Effector memory CD8-positive, alpha-beta T cell (primary cell): ENCODE data around the gene OTOGL.
"Not testable (repeated sequence)": the region's sequence is repeated elsewhere in the genome, so short reads cannot be mapped to it uniquely, and the experiment has no call there.

Experiments
- ATAC-seq: fragments of 150-1000 bp; cut with Tn5 transposase; replicated peaks from 2 replicates; pipeline ENCODE4 v1.10.0; 2021; ENCODE audit warnings: mild to moderate bottlenecking, moderate library complexity
- DNase-seq, 3 experiments: peaks; one replicate each; pipeline ENCODE4 v3.0.0; 2021
- H3K27ac Mint-ChIP-seq, 2 donors: one replicate each; pipeline ENCODE4 v1.8.0; 2022; ENCODE audit warnings: mild to moderate bottlenecking in 2 of 2, mixed read lengths in 2 of 2, moderate library complexity in 2 of 2
- H3K27me3 Mint-ChIP-seq, 2 donors: one replicate each; pipeline ENCODE4 v1.8.0; 2022; ENCODE audit warnings: mixed read lengths in 2 of 2
- H3K36me3 Mint-ChIP-seq: one replicate; pipeline ENCODE4 v1.8.0; 2022; ENCODE audit warnings: mild to moderate bottlenecking, moderate library complexity, mixed read lengths; ENCODE audit not compliant: insufficient read depth
- H3K4me1 Mint-ChIP-seq, 2 donors: one replicate each; pipeline ENCODE4 v1.8.0; 2022; ENCODE audit warnings: low read depth in 2 of 2, mixed read lengths in 2 of 2
- H3K4me3 Mint-ChIP-seq, 2 donors: one replicate each; pipeline ENCODE4 v1.8.0; 2022; ENCODE audit warnings: mild to moderate bottlenecking in 2 of 2, mixed read lengths in 2 of 2, moderate library complexity in 2 of 2
- H3K9me3 Mint-ChIP-seq, 2 donors: one replicate each; pipeline ENCODE4 v1.8.0; 2022; ENCODE audit warnings: mixed read lengths in 2 of 2

OTOGL gene

DNA sequence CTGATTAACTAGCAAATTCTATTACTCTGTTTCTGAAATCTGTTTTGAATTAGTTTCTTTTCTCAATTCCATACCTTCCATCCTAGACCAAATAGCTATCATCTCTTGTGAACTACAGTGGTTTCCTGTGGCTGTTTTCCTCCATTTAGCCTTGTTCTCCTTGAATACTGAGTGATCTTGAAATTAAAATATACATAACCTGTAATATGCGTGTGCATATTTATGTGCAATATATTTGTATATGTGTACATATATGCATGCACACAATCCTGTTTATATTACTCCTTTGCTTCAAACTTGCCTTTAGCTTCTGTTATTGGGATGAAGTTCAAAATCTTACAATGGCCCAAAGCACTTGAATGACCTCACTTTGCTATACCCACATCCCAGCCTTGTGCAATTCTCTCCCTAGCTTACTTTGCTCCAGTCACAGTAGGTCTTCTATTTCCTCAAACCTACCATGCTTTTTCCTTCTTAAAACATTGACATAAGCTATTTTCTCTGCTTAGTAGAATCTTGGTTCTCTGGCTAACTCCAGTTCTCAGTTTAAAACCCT, 99.5 kb downstream of the OTOGL start:
- ATAC-seq (no peak), DNase-seq (no peak)
- no peaks in the 10 kb centered on the region for H3K36me3 Mint-ChIP-seq
- H3K27ac Mint-ChIP-seq: no peak overlapping the region
- no peaks in the 10 kb centered on the region for H3K9me3 Mint-ChIP-seq
- no peaks in the 10 kb centered on the region for H3K4me1 Mint-ChIP-seq
- no peak overlapping the region for H3K4me3 Mint-ChIP-seq
- H3K27me3 Mint-ChIP-seq: peaks cover 9 to 19% of the 10 kb centered on the region in 2 donors

DNA sequence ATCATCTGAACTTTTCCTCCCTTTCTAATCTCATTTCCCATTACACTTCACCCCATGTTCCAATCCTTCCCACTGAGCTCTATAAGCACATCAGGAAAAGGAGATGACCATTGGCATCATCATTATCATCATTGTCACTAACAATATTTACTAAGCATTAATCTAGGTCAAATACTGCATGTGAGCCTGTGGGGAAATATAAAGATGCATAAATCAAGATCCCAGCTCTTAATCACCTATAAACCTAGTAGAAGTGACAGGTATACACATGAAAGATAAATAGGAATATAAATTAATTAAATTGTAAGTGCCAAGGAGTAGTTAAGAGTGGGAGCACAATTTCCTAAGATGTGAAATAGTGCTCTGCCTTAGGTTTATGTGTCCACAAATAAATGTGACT, 100.6 kb downstream of the OTOGL start:
- no peaks in the 10 kb centered on the region for H3K9me3 Mint-ChIP-seq
- H3K27ac Mint-ChIP-seq: no peak overlapping the region
- no peak overlapping the region for H3K4me3 Mint-ChIP-seq
- peaks cover 13 to 23% of the 10 kb centered on the region in 2 donors for H3K27me3 Mint-ChIP-seq
- H3K36me3 Mint-ChIP-seq: no peaks in the 10 kb centered on the region
- H3K4me1 Mint-ChIP-seq: no peaks in the 10 kb centered on the region
- ATAC-seq: no peak
- no peak for DNase-seq

DNA sequence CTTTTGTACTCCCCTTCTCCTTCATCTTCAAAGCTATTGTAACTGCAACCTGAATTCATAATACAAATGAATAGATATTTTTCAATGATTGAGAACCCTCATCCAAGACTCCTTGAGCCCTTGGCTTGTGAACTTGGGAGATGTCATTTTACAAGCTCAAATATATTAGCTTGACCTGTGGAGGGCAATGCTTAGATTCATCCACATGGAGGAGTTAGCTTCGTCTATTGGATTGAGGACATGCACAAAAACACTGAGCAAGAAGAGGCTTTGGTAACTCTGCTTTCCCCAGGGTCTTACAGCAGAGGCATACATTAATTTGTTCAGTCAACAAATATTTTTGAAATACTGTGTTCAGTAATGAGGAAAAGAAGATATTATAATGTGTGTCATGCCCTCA, 101.1 kb downstream of the OTOGL start:
- Mint-ChIP-seq H3K27me3 (peaks cover 13 to 23% of the 10 kb centered on the region in 2 donors), H3K4me1 (no peaks in the 10 kb centered on the region), H3K27ac (no peak overlapping the region), H3K9me3 (no peaks in the 10 kb centered on the region), H3K36me3 (no peaks in the 10 kb centered on the region), H3K4me3 (no peak overlapping the region)
- DNase-seq: no peak
- no peak for ATAC-seq

DNA sequence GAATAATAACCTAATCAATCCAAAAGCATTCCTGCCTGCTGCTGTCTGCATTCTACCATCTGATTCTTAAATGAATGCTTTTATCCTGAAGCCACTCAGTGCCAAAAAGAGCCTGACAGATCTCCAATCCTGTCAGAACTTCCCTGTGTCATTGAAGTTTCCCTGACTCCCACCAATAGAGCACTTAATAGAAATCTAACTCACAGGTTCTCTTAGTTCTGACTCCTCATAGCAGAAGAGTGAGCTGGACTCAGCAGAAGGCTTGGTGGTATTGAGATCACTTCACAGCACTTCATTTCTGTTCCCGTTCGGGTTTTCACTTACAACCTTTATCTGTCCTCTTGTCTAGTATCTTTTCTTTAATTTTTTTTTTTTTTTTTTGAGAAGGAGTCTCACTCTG, 102.6 kb downstream of the OTOGL start:
- peaks cover 13 to 23% of the 10 kb centered on the region in 2 donors for H3K27me3 Mint-ChIP-seq
- H3K27ac Mint-ChIP-seq: no peak overlapping the region
- H3K9me3 Mint-ChIP-seq: no peaks in the 10 kb centered on the region

DNA sequence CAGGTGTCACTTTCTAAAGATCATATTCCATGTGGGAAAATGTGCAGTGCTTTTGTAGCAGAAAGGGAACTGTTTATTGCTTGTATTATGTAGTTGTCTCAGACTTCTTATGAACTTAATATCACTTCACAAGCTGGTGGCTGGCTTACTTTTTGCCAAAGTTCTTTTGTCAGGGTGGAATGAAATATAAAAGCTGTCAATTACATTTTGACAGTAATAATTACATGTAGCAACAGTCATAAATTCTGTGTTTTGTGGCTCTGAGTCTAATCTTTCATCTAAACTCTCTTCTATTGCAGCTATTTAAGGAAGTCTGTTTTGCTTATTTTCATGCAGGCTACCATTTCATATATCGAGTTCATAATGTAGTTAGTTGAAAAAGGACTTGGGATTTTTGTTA, 106.6 kb downstream of the OTOGL start:
- no peaks in the 10 kb centered on the region for H3K36me3 Mint-ChIP-seq
- peaks cover 13 to 22% of the 10 kb centered on the region in 2 donors for H3K27me3 Mint-ChIP-seq
- no peaks in the 10 kb centered on the region for H3K4me1 Mint-ChIP-seq
- H3K9me3 Mint-ChIP-seq: no peaks in the 10 kb centered on the region
- ATAC-seq (no peak), DNase-seq (no peak)
- no peak overlapping the region for H3K27ac Mint-ChIP-seq
- no peak overlapping the region for H3K4me3 Mint-ChIP-seq

More for the DNA sequence above, 102.6 kb downstream of the OTOGL start:
- H3K4me1 Mint-ChIP-seq: no peaks in the 10 kb centered on the region
- DNase-seq (no peak), ATAC-seq (no peak)
- no peaks in the 10 kb centered on the region for H3K36me3 Mint-ChIP-seq
- H3K4me3 Mint-ChIP-seq: no peak overlapping the region

DNA sequence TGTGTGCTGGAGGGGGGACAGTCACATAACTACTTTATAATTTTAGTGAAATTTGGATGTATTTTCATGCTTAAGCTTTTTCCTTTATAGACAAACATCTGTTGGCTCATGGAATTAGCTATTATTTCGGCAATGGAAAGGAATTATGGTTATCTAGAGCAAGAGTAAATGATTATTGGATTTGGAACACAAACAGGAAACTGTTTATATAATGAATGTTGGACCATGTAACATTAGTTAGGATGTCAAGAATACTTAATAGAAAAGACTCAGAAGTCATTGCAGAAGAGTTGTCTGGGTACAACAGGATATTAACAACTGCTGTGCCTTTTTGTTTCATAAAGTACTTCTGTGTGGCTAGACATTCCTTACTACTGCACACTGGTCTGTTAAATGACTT, 108.7 kb downstream of the OTOGL start:
- no peaks in the 10 kb centered on the region for H3K36me3 Mint-ChIP-seq
- H3K9me3 Mint-ChIP-seq: no peaks in the 10 kb centered on the region

GRCh38 chr12:80211671-80212070, 112.3 kb downstream of the OTOGL start:
- Mint-ChIP-seq H3K4me1 (no peaks in the 10 kb centered on the region), H3K27me3 (peaks cover 6 to 26% of the 10 kb centered on the region in 2 donors), H3K36me3 (no peaks in the 10 kb centered on the region), H3K27ac (no peak overlapping the region), H3K9me3 (no peaks in the 10 kb centered on the region), H3K4me3 (no peak overlapping the region)
- DNase-seq (no peak), ATAC-seq (no peak)

More for the DNA sequence above, 108.7 kb downstream of the OTOGL start:
- ATAC-seq: no peak
- Mint-ChIP-seq H3K27ac (no peak overlapping the region), H3K27me3 (peaks cover 17 to 18% of the 10 kb centered on the region in 2 donors), H3K4me3 (no peak overlapping the region), H3K4me1 (no peaks in the 10 kb centered on the region)
- no peak for DNase-seq

- H3K27me3 Mint-ChIP-seq: peaks cover 6 to 26% of the 10 kb centered on the region in 2 donors
- H3K9me3 Mint-ChIP-seq: no peaks in the 10 kb centered on the region
Measured at GRCh38 chr12:80212938-80213645, 113.8 kb downstream of the OTOGL start.

DNA sequence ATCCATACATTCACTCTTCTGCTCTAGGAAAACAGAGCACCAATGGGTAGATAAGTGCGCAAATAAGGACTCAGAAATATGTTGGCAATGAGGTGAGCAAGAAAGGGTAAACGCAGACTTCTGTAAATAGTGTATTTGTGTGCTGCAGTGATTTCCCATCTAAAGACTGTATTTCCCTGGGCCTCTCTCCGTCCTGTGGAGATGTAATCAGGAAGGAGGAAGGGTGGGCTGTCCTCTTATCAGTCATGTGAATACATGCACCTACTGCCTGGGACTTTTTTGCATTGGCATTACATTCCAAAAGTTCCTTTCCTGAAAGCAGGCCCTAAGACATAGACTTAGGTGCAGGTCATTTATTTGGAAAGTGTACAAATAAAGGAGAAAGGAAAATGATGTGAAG, 114.5 kb downstream of the OTOGL start:
- H3K27me3 Mint-ChIP-seq: peaks cover 6 to 26% of the 10 kb centered on the region in 2 donors
- H3K36me3 Mint-ChIP-seq: no peaks in the 10 kb centered on the region
- no peak overlapping the region for H3K27ac Mint-ChIP-seq
- H3K4me3 Mint-ChIP-seq: no peak overlapping the region
- no peaks in the 10 kb centered on the region for H3K4me1 Mint-ChIP-seq
- no peak for DNase-seq
- no peak for ATAC-seq
- H3K9me3 Mint-ChIP-seq: no peaks in the 10 kb centered on the region

More at GRCh38 chr12:80212938-80213645, 113.8 kb downstream of the OTOGL start:
- H3K4me1 Mint-ChIP-seq: no peaks in the 10 kb centered on the region
- H3K36me3 Mint-ChIP-seq: no peaks in the 10 kb centered on the region
- H3K27ac Mint-ChIP-seq: no peak overlapping the region
- DNase-seq (no peak), ATAC-seq (no peak)
- H3K4me3 Mint-ChIP-seq: no peak overlapping the region

DNA sequence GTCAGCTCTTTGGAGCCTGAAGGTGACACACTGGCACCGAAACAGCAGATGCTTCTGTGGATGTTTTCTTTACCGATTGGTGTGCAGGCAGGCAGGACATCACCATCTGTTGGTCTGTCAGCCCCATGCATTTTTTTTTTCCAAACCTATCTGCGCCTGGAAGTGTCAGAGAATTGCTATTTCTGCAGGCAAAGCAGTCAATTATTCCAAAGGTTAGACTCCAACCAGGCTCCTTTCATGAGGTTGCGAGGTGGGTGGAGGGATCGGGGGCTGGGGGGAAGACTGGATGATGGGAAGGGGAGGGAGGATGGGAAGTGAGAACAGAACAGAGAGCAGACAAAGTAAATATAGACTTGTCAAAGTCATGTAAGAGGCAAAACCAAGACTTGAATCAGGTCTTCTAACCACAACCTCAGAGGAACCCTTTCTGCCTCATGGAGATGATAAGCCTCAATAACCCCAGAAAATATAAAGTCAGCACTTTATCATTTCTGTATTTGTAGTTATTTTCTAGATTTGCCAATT, 117.7 kb downstream of the OTOGL start:
- Mint-ChIP-seq H3K4me1 (no peaks in the 10 kb centered on the region), H3K27me3 (peaks cover under 1 to 26% of the 10 kb centered on the region in 2 donors), H3K4me3 (no peak overlapping the region), H3K9me3 (no peaks in the 10 kb centered on the region), H3K27ac (no peak overlapping the region), H3K36me3 (no peaks in the 10 kb centered on the region)
- ATAC-seq: no peak
- DNase-seq: no peak

GRCh38 chr12:80218925-80219324, 119.6 kb downstream of the OTOGL start:
- H3K27ac Mint-ChIP-seq, ATAC-seq, DNase-seq, H3K4me1 Mint-ChIP-seq, H3K9me3 Mint-ChIP-seq, H3K4me3 Mint-ChIP-seq, H3K36me3 Mint-ChIP-seq: not testable (repeated sequence)
- peaks cover 0 to 12% of the 10 kb centered on the region in 2 donors for H3K27me3 Mint-ChIP-seq

DNA sequence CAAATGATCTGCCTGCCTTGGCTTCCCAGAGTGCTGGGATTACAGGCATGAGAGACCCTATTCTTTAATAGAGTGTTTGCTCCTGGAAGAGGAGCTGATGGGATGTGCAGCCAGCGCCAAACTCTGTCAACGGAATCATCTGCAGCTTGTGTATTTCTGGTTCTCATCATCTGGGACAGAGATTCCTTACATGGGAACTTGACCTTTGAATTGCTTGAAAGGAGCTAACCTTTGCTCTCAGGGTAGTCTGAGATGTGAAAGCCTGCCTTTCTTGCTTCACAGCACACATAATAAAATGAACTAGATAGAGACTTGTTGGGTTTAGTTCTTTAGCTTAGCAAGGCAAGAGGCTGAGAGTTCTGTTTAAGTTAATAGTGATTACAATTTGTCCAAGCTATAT, 120.0 kb downstream of the OTOGL start:
- Mint-ChIP-seq H3K9me3 (no peaks in the 10 kb centered on the region), H3K4me1 (no peaks in the 10 kb centered on the region), H3K4me3 (no peak overlapping the region), H3K36me3 (no peaks in the 10 kb centered on the region), H3K27me3 (peaks cover 0 to 10% of the 10 kb centered on the region in 2 donors), H3K27ac (no peak overlapping the region)
- ATAC-seq (no peak), DNase-seq (no peak)

GRCh38 chr12:80222261-80222660, 122.9 kb downstream of the OTOGL start:
- Mint-ChIP-seq H3K27ac (no peak overlapping the region), H3K36me3 (no peaks in the 10 kb centered on the region), H3K4me1 (no peaks in the 10 kb centered on the region), H3K27me3 (no peaks in the 10 kb centered on the region), H3K9me3 (no peaks in the 10 kb centered on the region), H3K4me3 (no peak overlapping the region)
- DNase-seq (no peak), ATAC-seq (no peak)

DNA sequence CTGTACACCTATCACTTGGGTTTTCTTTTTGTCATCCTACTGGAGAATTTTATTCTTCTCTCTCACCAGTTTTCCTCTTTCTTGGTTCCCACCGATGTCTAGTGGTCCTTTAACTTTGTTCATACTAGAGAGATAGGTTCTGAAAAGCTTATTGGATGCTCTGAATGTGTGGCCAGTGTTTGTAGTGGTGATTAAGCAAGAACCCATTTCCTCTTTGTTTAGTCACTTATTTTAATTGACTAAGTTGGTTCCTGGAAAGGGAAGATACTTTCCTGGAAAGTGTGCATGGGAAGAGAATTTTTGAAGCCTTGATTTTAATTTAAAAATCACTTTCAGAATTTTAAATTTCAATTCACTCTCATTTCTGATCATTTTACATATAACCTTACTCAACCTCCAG, 127.2 kb downstream of the OTOGL start:
- no peaks in the 10 kb centered on the region for H3K4me1 Mint-ChIP-seq
- no peaks in the 10 kb centered on the region for H3K27me3 Mint-ChIP-seq
- no peak overlapping the region for H3K27ac Mint-ChIP-seq
- DNase-seq: no peak
- H3K36me3 Mint-ChIP-seq: no peaks in the 10 kb centered on the region
- H3K4me3 Mint-ChIP-seq: no peak overlapping the region
- H3K9me3 Mint-ChIP-seq: no peaks in the 10 kb centered on the region
- ATAC-seq: no peak
